MM.1S (cell line): ENCODE measurements around the gene AIP.

Experiments
- EZH2 ChIP-seq: fragments of 300-600 bp; sonication (generic); optimal IDR thresholded peaks from 2 replicates; pipeline ENCODE3; 2017; ENCODE audit warnings: low read depth, mild to moderate bottlenecking, antibody characterized with exemption, low read length, mixed read lengths
- TF ChIP-seq, protein P1 (sequence below): fragments of 300-600 bp; sonication (generic); IDR thresholded peaks from 2 replicates; pipeline ENCODE4 v1.5.1; 2016; ENCODE audit warnings: antibody characterized with exemption, low read length, mixed read lengths

DNA sequence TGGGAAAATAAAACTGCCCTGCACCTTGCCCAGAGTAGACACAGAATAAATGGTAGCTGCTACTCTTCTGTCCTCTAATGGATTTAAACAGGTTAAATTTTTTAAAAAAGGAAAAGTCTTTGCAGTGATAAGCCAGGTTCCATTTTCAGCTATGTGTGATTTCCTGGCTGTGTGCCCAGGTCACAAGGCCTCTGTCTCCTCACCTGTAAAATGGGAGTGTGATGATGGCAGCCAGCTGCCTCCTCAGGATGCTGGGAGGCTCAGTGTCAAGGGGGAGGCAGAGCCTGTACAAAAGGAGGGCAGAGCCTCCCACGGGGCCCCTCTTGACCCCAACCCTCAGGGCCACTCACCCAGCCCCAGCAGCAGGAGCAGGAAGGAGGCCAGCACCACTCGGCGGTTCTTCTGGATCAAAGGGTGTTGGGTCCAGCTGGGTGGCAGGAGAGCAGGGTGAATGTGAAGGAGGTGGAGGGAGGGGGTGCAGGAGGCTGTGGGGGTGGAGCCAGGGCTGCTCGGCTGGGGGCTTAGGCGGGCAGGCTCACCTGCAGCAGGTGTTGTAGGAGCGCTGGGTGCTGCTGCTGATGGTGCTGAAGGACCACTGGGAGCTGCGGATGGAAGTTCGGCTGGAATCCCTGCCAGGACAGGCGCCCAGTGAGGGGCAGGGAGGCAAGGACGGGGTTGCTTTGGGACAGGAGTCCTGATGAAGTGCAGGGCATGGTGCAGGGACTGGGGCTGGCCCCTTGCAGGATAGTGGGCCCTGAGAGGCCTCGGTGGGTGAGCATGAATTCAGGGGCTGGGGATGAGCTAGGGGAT, 15.7 kb upstream of the AIP start:
- TF ChIP-seq, protein P1, sequence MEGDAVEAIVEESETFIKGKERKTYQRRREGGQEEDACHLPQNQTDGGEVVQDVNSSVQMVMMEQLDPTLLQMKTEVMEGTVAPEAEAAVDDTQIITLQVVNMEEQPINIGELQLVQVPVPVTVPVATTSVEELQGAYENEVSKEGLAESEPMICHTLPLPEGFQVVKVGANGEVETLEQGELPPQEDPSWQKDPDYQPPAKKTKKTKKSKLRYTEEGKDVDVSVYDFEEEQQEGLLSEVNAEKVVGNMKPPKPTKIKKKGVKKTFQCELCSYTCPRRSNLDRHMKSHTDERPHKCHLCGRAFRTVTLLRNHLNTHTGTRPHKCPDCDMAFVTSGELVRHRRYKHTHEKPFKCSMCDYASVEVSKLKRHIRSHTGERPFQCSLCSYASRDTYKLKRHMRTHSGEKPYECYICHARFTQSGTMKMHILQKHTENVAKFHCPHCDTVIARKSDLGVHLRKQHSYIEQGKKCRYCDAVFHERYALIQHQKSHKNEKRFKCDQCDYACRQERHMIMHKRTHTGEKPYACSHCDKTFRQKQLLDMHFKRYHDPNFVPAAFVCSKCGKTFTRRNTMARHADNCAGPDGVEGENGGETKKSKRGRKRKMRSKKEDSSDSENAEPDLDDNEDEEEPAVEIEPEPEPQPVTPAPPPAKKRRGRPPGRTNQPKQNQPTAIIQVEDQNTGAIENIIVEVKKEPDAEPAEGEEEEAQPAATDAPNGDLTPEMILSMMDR, result no peak
- TF ChIP-seq EZH2, result no peak
